ENCODE results near the gene PLEKHA5. TPM values are rescaled to one million over a fixed set of nuclear protein-coding genes. Genes with fewer than 3 reads are reported as not detected.
"Not testable (repeated sequence)": the region's sequence is repeated elsewhere in the genome, so short reads cannot be mapped to it uniquely, and the experiment has no call there.

The PLEKHA5 gene
- total RNA-seq, 1 donor from 2014 or later = 64.0 TPM

DNA sequence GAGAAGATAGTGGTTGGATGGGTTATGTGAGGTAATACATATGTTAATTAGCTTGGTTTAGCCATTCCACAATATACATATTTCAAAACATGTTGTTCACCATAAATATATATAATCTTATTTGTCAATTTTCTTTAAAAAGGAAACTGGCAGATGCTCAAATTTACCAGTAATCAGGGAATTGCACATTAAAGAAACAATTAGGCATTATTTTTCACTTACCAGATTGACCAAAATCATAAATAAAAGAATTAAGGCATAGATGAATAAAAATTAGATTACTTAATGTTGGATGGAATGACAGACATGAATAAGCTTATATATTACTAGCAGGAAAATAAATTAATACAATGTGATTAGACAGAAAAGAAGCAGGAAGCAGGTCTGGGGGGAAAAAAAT is 147.2 kb downstream of the PLEKHA5 start:
- no peak for DNase-seq (ENCODE audit: low spot score)

DNA sequence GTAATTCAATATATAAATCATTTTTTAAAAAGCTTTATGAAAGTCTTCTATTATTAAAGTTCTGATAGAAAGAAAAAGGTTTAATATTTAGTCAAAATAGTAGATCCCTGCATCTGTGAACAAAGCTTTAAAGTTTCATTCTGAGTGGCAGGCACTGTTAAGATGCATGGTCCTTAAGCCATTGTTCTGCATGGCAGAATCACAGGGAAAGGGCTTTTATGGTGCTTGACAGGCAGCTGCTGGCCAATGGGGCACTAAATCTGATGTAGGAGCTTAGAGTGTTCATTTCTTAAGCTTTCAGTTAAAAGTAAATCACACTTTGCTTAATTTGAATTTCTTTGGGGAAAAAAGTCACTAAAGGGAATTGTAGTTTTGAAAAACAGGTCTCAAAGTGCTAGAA is 148.2 kb downstream of the PLEKHA5 start:
- no peak for DNase-seq (ENCODE audit: low spot score)

DNA sequence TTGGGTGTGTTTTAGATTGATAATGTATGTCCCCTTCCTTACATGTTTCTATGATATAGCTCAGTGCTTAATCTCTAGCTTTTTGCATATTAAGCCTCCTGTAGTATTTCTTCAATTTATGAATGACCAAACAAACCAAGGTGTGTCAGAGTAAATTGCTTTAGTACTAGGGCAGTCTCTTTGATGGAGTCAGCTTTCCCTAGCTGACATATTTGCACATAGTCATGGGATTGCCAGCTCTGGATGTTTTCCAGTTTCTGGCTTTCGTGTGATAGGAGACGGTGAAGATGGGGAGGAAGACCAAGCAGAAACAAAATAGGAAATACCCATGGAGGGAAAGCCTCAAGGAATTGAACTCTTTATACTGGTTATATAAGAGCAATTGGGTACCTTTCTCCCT is 148.9 kb downstream of the PLEKHA5 start:
- DNase-seq (ENCODE audit: low spot score) = no peak

DNA sequence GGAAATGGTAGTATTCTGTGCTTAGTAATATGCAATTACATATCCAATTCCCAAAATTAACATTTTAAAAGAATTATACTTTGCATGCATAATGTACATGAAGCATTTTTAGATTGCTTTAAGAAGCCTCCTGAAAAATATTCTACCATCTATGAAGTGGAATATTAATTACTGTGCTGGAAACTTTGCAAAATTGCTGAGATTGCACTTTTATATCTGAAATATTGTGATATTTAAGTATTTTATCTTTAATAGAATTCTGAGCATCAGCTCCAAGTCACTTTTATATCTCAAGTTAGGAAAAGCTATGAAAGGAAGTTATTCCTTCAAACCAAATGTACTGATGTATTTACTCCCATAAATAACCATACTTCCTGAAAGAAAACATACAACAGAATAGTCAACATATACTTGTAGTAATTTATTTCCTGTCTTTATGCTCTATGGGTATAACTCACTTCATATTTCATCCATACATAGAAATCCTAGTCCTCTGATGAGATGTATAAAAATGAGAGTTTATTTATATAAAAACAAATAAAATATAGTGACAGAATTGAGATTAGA is 152.7 kb downstream of the PLEKHA5 start:
- no peak for DNase-seq (ENCODE audit: low spot score)

DNA sequence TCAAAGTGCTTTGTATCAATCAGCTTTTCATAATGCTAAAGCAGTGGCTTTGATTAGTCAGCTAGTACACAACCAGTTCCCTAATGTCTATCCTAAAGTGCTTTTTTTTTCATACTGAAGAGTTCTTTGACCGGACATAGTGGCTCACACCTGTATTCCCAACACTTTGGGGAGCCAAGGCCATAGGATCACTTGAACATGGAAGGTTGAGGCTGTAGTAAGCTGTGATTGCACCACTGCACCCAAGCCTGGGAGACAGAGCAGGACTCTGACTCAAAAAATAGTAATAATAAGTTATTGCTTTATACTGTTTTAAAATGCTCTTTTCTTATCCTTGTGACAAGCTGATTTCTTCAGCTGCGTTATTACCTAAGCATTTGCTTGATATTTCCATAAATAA is 155.1 kb downstream of the PLEKHA5 start:
- DNase-seq (ENCODE audit: low spot score) = no peak

DNA sequence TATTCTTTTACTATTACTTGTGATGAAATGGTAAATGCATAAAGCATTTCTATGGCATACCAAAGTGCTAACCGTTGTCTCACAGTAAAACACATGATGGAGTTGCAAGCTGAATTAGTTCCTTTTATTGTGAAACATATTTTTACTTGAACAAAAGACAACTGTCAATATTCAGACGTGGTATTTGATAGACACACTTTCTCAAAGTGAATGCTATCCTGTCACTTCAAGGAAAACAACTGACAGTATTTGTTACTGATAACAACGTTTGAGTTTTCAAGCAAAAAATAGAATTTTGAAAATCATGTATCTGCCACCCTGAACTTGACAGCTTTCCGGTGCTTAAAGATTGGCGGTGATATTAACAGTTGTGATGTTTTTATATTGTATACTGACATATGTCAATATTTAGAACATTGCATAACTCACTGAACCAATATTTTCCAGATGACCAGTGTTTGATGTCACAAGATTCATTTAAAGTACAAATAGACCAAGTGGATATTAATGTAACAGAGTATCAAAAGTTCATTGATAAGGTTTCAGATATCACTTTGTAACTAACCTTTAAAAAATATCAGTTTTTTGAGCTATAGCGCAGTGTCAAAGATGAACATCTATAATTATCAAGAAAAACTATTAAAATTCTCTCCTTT is 156.4 kb downstream of the PLEKHA5 start:
- no peak for DNase-seq (ENCODE audit: low spot score)

DNA sequence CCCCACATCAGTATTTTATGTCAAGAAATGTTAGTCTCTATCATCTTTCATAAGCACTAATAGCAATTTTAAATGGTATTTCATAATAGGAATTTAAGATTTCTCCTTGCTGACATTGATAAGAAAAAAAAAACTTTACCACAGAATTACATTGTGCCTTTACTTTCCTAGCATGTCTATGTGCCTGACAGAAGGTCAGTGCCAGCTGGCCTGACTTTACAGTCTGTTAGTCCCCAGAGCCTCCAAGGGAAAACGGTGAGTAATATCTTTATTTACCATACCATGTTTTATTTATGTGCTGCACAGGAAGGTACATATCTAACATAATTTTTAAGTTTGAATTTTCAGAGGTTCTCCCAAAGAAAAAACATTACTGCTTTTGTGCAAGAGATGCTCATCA is 157.8 kb downstream of the PLEKHA5 start:
- no peak for DNase-seq (ENCODE audit: low spot score)

DNA sequence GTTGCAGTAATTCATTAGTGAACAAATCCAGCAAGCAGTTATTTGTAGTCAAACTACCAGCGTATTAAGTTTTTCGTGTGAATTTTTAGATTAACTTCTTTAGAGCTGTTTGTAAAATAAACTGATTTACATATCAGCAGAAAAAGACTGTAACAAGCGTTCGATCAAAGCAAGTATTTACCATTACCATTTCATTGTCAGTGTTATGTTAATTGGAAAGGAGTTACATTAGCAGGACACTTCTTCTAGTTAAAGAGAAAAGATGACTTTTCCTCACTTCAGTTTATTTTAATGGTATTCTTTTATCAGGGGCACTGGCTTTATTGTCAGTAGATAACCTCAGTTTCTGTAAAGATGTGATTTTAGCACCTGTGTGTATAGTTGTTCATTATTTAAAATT is 158.6 kb downstream of the PLEKHA5 start:
- DNase-seq (ENCODE audit: low spot score) = no peak

DNA sequence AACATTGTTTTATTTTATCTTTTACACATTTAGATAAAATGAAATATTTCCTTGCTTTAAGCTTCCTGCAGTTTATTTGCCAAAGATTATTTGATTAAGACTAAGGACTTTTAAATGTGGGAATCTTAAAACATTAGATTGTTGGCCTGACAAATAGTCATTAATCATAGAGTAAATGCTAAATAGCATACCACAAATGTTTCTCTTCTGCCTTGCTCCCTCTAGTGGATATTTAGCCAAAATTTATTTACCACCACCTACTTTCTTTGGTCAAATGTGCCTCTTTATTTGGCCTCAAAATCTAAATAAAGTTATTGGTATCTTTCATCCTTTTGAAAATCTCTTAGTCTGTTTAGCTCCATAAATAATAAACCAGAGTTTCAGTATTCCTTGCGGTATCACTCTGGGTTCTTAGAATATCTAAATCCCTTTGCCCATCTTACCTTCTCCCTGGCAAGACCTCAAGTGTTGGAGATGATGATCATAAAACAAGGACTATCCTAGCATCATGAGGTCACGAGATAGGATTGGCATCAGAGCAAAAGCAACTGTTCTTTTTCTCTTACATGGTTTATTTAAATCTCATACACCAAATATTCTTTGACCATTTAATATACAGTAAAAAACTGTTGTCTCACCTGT is 159.2 kb downstream of the PLEKHA5 start:
- no peak for DNase-seq (ENCODE audit: low spot score)

DNA sequence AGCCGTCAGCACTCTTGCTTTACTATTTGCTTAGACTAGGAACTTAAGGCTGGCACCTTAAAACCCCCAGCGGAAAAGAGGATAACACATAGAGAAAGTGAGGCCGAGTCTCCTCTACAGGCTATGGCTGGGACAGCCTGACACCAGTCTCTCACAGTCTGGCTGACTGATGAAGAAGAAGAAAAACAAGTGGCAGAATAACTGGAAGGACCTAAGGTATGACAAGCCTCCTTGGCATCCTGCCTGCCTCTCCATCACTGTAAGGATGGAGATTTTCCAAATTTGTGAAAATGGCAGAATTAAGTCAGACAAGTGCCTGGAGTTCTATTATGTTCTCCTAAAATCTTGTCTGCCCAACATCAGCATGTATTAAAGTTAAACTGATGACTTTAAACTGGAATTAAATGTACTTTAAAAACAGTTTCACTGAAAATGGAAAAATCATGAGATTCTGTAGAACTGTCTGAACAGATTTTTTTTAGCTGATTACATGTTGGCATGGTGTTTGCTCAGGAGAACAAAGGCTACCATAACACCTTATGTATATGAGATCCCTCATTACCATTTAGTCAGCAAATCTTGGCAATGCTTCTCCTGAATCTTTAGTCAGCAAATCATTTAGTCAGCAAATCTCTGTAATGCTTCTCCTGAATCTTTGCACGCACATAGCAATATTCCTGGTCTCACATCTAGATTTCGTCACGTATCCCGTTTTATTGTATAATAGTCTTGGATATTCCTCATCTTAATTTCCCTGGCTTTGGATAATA is 169.5 kb downstream of the PLEKHA5 start:
- DNase-seq (ENCODE audit: low spot score) = no peak

DNA sequence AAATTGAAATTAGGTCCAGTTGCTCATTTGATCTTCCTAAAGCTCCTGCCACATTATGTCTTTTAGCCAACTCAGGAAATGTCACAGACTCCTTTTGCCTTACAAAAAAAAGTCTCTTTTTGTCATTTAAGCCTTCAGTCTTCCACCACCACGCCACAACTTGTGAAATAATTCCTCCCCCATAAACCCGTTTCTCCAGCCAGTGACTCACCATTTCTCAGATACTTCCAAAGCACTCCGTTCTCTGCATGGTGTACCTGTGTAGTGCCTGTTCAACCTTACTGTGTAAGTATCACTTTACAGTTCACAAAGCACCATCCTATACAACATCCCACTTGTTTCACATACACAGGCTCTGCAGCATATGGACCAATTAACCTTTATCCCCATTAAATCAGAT is 170.2 kb downstream of the PLEKHA5 start:
- DNase-seq (ENCODE audit: low spot score) = no peak

DNA sequence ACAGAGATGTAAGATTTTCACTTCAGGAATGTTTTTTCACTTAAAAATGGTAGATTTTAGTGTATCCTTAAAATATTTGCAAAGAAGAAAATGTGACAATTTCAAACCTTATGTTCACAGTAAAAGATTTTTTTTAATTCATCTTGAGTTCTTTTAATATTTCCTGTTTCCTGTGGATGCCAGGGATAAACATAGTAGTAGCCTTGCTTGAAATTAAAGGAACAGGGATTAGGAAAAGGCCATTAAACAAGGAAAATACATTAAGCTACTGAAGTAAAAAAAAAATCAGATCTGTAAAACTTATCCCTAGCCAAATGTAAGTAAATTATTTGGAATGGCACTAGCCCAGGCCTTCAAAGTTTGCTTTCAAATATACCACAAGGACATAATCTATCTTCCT is 171.7 kb downstream of the PLEKHA5 start:
- DNase-seq (ENCODE audit: low spot score) = no peak

DNA sequence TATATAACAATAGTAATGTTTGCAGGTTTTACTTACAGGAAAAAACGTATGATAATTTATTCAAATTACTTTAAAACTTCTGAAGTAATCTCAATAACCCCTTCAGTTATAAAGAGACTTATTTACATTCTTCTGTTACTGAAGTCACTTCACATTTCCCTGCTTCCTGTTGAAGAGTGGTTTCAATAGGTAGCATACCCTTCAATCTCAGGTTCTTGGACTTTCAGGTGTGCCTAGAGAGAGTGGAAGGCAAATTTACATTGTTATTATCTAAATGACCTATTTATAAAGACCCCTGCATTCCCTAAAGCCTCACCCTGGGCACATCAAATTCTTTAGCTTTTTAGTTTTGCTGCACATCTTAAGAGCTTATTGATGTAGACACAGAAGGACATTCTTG is 172.2 kb downstream of the PLEKHA5 start:
- DNase-seq (ENCODE audit: low spot score) = no peak

DNA sequence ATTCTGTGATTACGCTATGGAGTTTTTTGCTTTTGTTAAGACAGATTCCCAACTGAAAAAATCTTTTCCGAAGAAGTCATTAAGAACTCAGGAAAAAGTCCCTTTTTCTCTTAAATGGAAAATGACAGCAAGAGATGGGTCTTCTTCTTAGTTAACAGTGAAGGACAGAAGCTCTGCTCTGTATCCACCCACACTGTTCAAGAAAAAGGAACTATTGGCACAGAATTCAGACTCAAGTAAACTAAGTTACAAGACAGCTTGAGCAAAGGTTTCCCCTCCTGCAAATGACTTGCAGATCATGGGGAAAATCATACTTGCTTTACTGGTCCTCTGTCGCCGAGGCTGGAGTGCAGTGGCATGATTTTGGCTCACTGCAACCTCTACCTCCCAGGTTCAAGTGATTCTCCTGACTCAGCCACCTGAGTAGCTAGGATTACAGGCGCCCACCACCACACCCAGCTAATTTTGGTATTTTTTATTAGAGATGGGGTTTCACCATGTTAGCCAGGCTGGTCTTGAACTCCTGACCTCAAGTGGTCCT is 172.6 kb downstream of the PLEKHA5 start:
- no peak for DNase-seq (ENCODE audit: low spot score)

DNA sequence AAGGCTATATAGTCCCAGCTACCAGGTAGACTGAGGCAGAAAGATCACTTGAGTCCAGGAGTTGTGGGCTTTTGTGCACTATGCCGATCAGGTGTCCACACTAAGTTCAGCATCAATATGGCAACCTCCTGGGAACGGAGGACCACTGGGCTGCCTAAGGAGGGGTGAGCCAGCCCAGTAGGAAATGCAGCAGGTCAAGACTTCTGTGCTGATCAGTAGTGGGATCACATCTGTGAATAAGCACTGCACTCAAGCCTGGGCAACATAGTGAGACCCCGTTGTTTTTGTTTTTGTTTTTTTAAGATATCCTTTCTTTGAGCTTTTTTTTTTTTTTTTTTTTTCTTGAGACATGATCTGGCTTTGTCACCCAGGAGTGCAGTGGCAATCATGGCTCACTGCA is 174.0 kb downstream of the PLEKHA5 start:
- no peak for DNase-seq (ENCODE audit: low spot score)

DNA sequence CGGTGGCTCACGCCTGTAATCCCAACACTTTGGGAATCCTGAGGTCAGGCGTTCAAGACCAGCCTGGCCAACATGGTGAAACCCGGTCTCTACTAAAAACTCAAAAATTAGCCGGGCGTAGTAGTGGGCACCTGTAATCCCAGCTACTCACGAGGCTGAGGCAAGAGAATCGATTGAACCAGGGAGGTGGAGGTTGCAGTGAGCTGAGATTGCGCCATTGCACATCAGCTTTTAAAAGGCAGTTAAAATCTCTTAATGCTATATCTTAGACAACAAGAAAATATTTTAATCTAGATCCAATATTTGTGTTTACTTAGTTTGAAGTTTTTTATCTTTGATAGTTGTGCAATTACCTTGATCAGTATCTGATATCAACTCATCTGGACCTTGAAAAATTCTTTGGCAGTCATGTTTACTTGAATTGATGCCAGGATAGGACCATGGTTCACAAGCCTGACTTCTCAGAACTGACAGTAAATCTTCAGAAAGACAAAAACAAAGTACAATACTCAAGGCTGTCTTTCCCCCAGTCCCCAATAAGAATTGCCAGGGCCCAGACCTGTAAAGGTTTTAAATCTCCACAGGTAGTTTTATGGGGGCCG is 174.7 kb downstream of the PLEKHA5 start:
- no peak for DNase-seq (ENCODE audit: low spot score)

DNA sequence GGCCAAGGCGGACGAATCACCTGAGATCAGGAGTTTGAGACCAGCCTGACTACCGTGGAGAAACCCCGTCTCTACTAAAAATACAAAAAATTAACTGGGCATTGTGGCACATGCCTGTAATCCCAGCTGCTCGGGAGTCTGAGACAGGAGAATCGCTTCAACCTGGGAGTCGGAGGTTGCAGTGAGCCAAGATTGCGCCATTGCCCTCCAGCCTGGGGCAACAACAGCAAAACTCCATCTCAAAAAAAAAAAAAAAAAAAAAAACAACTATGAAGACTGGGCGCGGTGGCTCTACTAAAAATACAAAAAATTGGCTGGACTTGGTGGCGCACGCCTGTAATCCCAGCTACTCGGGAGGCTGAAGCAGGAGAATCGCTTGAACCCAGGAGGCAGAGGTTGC is 176.1 kb downstream of the PLEKHA5 start:
- DNase-seq (ENCODE audit: low spot score) = not testable (repeated sequence)

DNA sequence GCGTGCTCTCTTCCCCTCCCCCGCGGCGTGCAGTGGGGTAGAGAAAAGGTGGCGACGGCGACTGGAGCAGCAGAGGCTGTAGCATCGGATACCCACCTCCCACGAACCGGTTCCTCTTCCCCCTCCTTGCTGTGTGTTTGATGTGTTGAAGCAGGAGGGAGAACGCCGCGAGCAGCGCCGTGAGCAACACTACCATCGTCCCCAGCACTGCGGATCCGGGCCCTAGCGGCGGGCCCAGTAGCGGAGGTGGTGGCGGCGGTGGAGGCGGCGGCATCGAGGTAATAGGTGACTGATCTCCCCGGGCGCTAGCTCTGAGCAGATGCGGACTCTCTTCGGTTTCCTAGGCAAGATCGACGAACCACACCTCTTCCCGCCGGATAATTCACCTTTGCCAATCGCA is 176.8 kb downstream of the PLEKHA5 start:
- no peak for DNase-seq (ENCODE audit: low spot score)

DNA sequence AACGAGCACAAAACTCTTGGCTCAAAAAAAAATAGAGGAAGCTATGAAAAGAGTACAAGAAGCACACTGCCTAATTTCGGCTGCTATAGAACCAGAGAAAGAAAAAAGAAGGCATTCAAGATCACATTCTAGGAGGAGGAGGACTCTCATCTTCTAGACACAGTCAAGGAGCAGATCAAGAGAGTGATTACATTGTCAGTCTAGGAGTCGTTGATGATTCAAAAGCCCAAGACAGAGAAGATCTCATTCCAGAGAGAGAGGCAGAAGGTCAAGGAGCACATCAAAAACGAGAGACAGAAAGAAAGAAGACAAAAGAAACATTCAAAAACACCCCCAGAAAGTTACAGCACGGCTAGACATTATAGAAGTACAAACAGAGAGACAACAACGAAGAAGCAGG is 177.9 kb downstream of the PLEKHA5 start:
- no peak for DNase-seq (ENCODE audit: low spot score)

DNA sequence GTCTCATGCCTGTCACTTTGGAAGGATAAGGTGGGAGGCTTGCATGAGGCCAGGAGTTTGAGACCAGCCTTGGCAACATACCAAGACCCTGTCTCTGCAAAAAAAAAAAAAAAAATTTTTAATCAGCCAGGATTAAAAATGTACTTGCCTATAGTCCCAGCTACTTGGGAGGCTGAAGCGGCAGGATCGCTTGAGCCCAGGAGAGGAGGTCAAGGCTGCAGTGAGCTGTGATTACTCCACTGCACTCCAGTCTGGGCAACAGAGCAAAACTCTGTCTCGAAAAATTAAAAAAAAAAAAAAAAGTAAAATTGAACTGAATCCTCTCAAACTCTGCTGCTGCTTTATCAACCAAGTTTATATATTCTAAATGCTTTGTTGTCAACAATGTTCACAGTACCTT is 181.6 kb downstream of the PLEKHA5 start:
- DNase-seq (ENCODE audit: low spot score) = no peak

DNA sequence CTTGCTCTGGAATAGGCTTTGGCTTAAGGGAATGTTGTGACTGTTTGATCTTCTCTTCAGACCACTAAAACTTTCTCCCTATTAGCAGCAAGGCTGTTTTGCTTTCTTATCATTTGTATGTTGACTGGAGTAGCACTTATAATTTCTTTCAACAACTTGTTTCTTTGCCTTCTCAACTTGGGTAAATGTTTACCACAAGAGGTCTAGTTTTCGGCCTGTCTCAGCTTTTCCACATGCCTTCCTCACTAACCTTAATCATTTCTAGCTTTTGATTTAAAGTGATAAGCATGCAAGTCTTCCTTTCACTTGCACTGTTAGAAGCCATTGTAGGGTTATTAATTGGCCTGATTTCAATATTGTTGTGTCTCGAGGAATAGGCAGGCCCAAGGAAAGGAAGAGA is 183.1 kb downstream of the PLEKHA5 start:
- no peak for DNase-seq (ENCODE audit: low spot score)

DNA sequence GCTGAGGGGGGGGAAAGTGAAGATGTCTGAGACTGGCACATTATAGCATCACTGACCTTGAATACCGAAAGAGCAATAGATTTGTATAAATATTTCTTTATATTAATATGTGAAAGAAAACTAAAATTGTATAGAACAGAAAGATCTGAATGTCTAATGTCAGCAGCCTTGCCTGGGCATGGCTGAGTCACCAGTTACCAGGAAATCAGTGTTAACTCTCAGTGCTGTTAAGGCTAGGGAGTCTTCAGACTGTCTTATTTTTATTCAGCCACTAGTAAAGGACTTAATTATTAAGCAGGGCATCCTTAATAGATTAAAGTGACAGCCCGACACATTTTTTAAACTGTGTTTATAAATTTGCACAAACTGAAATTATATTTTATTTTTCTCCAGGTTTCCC is 186.9 kb downstream of the PLEKHA5 start:
- DNase-seq (ENCODE audit: low spot score) = no peak
